Stomach (tissue), 9 donors: ENCODE data around the gene SERPINE1. TPM values are rescaled to one million over a fixed set of nuclear protein-coding genes. Genes with fewer than 3 reads are reported as not detected.

Experiments
- DNase-seq, 2 donors: peaks; one replicate each; pipeline versions ENCODE4 v3.0.0 to v3.0.0-alpha.2; 2013 to 2019
- H3K27ac ChIP-seq, 5 donors: fragments of 200-600 bp in 4 of 5; sonication (generic) in 4 of 5; one replicate each; pipeline ENCODE4 v1.5.1; 2013 to 2019; ENCODE audit warnings: mild to moderate bottlenecking in 1 of 5, moderate library complexity in 1 of 5
- H3K27me3 ChIP-seq, 3 donors: fragments of 200-600 bp; sonication (generic); one replicate each; pipeline ENCODE4 v1.5.1; 2017 to 2019; ENCODE audit warnings: mixed run types in 1 of 3
- H3K36me3 ChIP-seq, 4 donors: fragments of 200-600 bp; sonication (generic); 1 replicate in 3 of 4; 2 replicates in 1 of 4; pipeline ENCODE4 v1.5.1; 2016 to 2019
- H3K4me1 ChIP-seq, 4 donors: fragments of 200-600 bp; sonication (generic); one replicate each; pipeline ENCODE4 v1.5.1; 2016 to 2019
- H3K4me3 ChIP-seq, 4 donors: fragments of 200-600 bp; sonication (generic) in 3 of 4; one replicate each; pipeline ENCODE4 v1.5.1; 2016 to 2019; ENCODE audit warnings: mild to moderate bottlenecking in 1 of 4
- H3K9me3 ChIP-seq, 4 donors: fragments of 200-600 bp; sonication (generic); one replicate each; pipeline ENCODE4 v1.5.1; 2016 to 2019
- EP300 ChIP-seq: sonication (generic); formaldehyde crosslinking; IDR thresholded peaks from one replicate; pipeline ENCODE4 v1.6.1; 2017; ENCODE audit warnings: antibody characterized with exemption
- POLR2A ChIP-seq, 4 donors: fragments of 450-650 bp; IDR thresholded peaks; one replicate each; pipeline ENCODE4 v1.6.1; 2016; ENCODE audit warnings: antibody characterized with exemption in 4 of 4, control low read depth in 2 of 4, mild to moderate bottlenecking in 1 of 4, moderate library complexity in 1 of 4
- POLR2AphosphoS5 ChIP-seq, 3 donors: sonication (generic); formaldehyde crosslinking; IDR thresholded peaks; one replicate each; pipeline ENCODE4 v1.6.1; 2016; ENCODE audit warnings: antibody characterized with exemption in 3 of 3
- WGBS, 5 donors: extraction: QIAGEN DNeasy Blood & Tissue Kit in 3 of 5; methylation state at CpG; one replicate each; pipeline versions ENCODE4 v1.1.5 to v1.1.7; 2013 to 2018; 5-methylcytosine and 5-hydroxymethylcytosine counted together
- intact Hi-C: fragments of 100-400 bp; cut with DNase I; formaldehyde crosslinking; loops from one replicate; pipeline ENCODE4 v1.15.1; 2023; ENCODE audit warnings: low total_unique reads
- polyA plus RNA-seq, 3 donors: library from polyadenylated mRNA; stranded (reverse); fragments of 200-250 nt; gene quantifications; one replicate each; pipeline ENCODE4 v1.2.3, GENCODE V29; 2013
- total RNA-seq, 5 donors: library from RNA; depleted of rRNA; stranded (reverse); fragments of >200 nt; gene quantifications; one replicate each; pipeline versions ENCODE4 v1.1.0 to v1.2.3, GENCODE V29; 2014 to 2016
- TF ChIP-seq, protein P1 (sequence below), 7 experiments: fragments of 450-650 bp in 4 of 7; fragments of 200-600 bp in 3 of 7; sonication (generic) in 3 of 7; IDR thresholded peaks; one replicate each; pipeline ENCODE4 v1.5.1; 2016 to 2019; ENCODE audit warnings: antibody characterized with exemption in 7 of 7, control low read depth in 2 of 7, mild to moderate bottlenecking in 1 of 7
- donor health status: healthy with polysubstance abuse.
- donor health status: Bipolar disorder and iron deficiency.
- donor health status: healthy.

SERPINE1 gene
- total and polyA plus RNA-seq, 8 donors, result 0.58 to 25.0 (median 6.3) TPM

DNA sequence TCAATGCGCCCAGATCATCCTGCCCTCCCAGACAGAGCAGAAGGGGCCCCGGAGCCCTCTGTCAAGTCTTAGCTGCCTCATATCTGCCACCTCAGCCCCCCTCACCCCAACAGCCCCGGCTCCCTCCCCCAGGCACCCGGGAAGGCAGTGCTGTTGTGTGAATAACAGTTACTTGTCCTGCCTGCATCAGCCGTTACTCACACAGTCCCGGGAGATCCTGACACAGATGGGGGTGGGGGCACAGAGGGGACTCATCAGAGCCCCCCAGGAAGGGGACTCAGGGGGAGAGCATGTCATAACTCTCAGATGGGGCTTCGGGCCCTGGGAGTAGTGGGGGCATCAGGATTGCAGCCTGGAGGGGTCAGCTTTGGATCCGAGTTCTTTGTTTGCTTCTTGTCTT lies 12.4 kb upstream of the SERPINE1 start:
- no peaks in the 10 kb centered on the region for H3K9me3 ChIP-seq
- TF ChIP-seq POLR2A (IDR thresholded peaks at IDR 0.05), result no peak
- TF ChIP-seq, protein P1, sequence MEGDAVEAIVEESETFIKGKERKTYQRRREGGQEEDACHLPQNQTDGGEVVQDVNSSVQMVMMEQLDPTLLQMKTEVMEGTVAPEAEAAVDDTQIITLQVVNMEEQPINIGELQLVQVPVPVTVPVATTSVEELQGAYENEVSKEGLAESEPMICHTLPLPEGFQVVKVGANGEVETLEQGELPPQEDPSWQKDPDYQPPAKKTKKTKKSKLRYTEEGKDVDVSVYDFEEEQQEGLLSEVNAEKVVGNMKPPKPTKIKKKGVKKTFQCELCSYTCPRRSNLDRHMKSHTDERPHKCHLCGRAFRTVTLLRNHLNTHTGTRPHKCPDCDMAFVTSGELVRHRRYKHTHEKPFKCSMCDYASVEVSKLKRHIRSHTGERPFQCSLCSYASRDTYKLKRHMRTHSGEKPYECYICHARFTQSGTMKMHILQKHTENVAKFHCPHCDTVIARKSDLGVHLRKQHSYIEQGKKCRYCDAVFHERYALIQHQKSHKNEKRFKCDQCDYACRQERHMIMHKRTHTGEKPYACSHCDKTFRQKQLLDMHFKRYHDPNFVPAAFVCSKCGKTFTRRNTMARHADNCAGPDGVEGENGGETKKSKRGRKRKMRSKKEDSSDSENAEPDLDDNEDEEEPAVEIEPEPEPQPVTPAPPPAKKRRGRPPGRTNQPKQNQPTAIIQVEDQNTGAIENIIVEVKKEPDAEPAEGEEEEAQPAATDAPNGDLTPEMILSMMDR (IDR thresholded peaks at IDR 0.05), result no peak
- TF ChIP-seq POLR2AphosphoS5 (IDR thresholded peaks at IDR 0.05), result no peak
- TF ChIP-seq EP300, result no peak
- no peak overlapping the region for H3K27ac ChIP-seq
- H3K36me3 ChIP-seq, result no peaks in the 10 kb centered on the region
- 51 to 58% (median 57%) methylated on average over 8 of the region's 8 CpGs for WGBS, 5 donors
- H3K27me3 ChIP-seq, result no peaks in the 10 kb centered on the region
- H3K4me3 ChIP-seq, result no peak overlapping the region
- DNase-seq, result no peak
- intact Hi-C loops, result no loop called here
- peaks cover 0 to 11% (median 4%) of the 10 kb centered on the region in 4 donors for H3K4me1 ChIP-seq

GRCh38 chr7:101115215-101115614 lies 11.7 kb upstream of the SERPINE1 start:
- Histone ChIP-seq H3K4me1 (peaks cover 0 to 11% (median 4%) of the 10 kb centered on the region in 4 donors), H3K4me3 (no peak overlapping the region), H3K27ac (no peak overlapping the region), H3K36me3 (no peaks in the 10 kb centered on the region), H3K9me3 (no peaks in the 10 kb centered on the region), H3K27me3 (no peaks in the 10 kb centered on the region)
- WGBS, 5 donors, result 89 to 92% (median 90%) methylated on average over 3 of the region's 3 CpGs
- intact Hi-C loops, result no loop called here
- TF ChIP-seq EP300 (no peak), POLR2AphosphoS5 (IDR thresholded peaks at IDR 0.05) (no peak), POLR2A (IDR thresholded peaks at IDR 0.05) (no peak)
- TF ChIP-seq, protein P1 (IDR thresholded peaks at IDR 0.05), result no peak
- DNase-seq, result no peak

GRCh38 chr7:101116898-101117297 lies 10.0 kb upstream of the SERPINE1 start:
- 74 to 81% (median 79%) methylated on average over 8 to 10 of the region's 10 CpGs for WGBS, 5 donors
- intact Hi-C loops, result no loop called here
- H3K4me3 ChIP-seq, result no peak overlapping the region

GRCh38 chr7:101118856-101119255 lies 8.0 kb upstream of the SERPINE1 start:
- peaks cover 5 to 28% (median 18%) of the 10 kb centered on the region in 4 donors for H3K4me1 ChIP-seq
- H3K36me3 ChIP-seq, result no peaks in the 10 kb centered on the region
- no peak overlapping the region for H3K27ac ChIP-seq
- no peak overlapping the region for H3K4me3 ChIP-seq
- intact Hi-C loops, result no loop called here
- peaks cover 0 to 6% (median 0%) of the 10 kb centered on the region in 3 donors for H3K27me3 ChIP-seq
- DNase-seq, result no peak
- WGBS, 5 donors, result 66 to 81% (median 71%) methylated on average over 3 of the region's 3 CpGs
- H3K9me3 ChIP-seq, result no peaks in the 10 kb centered on the region
- TF ChIP-seq POLR2AphosphoS5 (IDR thresholded peaks at IDR 0.05) (no peak), POLR2A (IDR thresholded peaks at IDR 0.05) (no peak), EP300 (no peak)
- TF ChIP-seq, protein P1 (IDR thresholded peaks at IDR 0.05), result no peak

More at GRCh38 chr7:101116898-101117297, 10.0 kb upstream of the SERPINE1 start:
- no peaks in the 10 kb centered on the region for H3K9me3 ChIP-seq
- H3K27ac ChIP-seq, result peak overlapping the region in 4 of 5 donors; percentile 1 to 66 (median 44)
- TF ChIP-seq EP300 (no peak), POLR2AphosphoS5 (IDR thresholded peaks at IDR 0.05) (no peak), POLR2A (IDR thresholded peaks at IDR 0.05) (no peak)
- TF ChIP-seq, protein P1 (IDR thresholded peaks at IDR 0.05), result no peak
- DNase-seq, result no peak
- H3K4me1 ChIP-seq, result peaks cover 0 to 15% (median 5%) of the 10 kb centered on the region in 4 donors
- peaks cover 0 to 6% (median 0%) of the 10 kb centered on the region in 3 donors for H3K27me3 ChIP-seq
- H3K36me3 ChIP-seq, result no peaks in the 10 kb centered on the region
